ENCODE data around the gene CD2AP. TPM values are rescaled to one million over a fixed set of nuclear protein-coding genes. Genes with fewer than 3 reads are reported as not detected.

CD2AP gene
- total RNA-seq, result 10 to 100 TPM; 17.7 to 21.8 (median 20.1) TPM
- polyA plus RNA-seq, result 10 to 100 TPM; 32.1 to 80.2 (median 74.5) TPM

GRCh38 chr6:47477497-47478232 is at the start of gene CD2AP:
CD2AP (plus strand) TSS chr6:47477789; CDS start chr6:47478245, 456 bp downstream.
- no peaks in the 10 kb centered on the region for H3K27me3 ChIP-seq
- WGBS, 2 donors, result 0 to 1% methylated on average over 83 of the region's 83 CpGs
- H3K9me3 ChIP-seq, result no peaks in the 10 kb centered on the region
- DNase-seq, result peak; percentile 93
- peak in 1 of 4 experiments; percentile 4 for TF ChIP-seq CTCF (IDR thresholded peaks at IDR 0.05)
- peak; percentile 62 to 83 (median 74) for TF ChIP-seq POLR2AphosphoS5 (IDR thresholded peaks at IDR 0.05)
- no peak for TF ChIP-seq EP300 (IDR thresholded peaks at IDR 0.05)
- TF ChIP-seq POLR2A (IDR thresholded peaks at IDR 0.05), result peak in 1 of 2 donors; percentile 22
- H3K36me3 ChIP-seq, result no peaks in the 10 kb centered on the region
- H3K4me1 ChIP-seq, result peaks cover 0 to 29% (median 11%) of the 10 kb centered on the region in 4 donors
- H3K4me3 ChIP-seq, result peak within 1 kb of the TSS; percentile 79 to 99 (median 82)
- intact Hi-C loops (cut with DNase I), result loop anchor here (2.0 kb wide), 1 partner anchor 63 kb away; no protein-coding TSS in a partner anchor
- H3K27ac ChIP-seq, result peak within 1 kb of the TSS; percentile 93 to 99 (median 94)

GRCh38 chr6:47428288-47428687 is 49.3 kb upstream of the CD2AP start:
- TF ChIP-seq EP300 (IDR thresholded peaks at IDR 0.05) (no peak), POLR2AphosphoS5 (IDR thresholded peaks at IDR 0.05) (no peak), CTCF (IDR thresholded peaks at IDR 0.05) (no peak), POLR2A (IDR thresholded peaks at IDR 0.05) (no peak)
- no peak for DNase-seq
- Histone ChIP-seq H3K9me3 (peaks cover 0 to 9% (median 2%) of the 10 kb centered on the region in 4 donors), H3K27me3 (no peaks in the 10 kb centered on the region), H3K36me3 (no peaks in the 10 kb centered on the region), H3K4me1 (no peaks in the 10 kb centered on the region), H3K27ac (no peak overlapping the region), H3K4me3 (no peak overlapping the region)
- WGBS, 2 donors, result 67 to 70% methylated on average over 2 of the region's 2 CpGs
- intact Hi-C loops (cut with DNase I), result no loop called here

GRCh38 chr6:47428746-47429664 is 48.6 kb upstream of the CD2AP start:
- no peak for DNase-seq
- Histone ChIP-seq H3K36me3 (no peaks in the 10 kb centered on the region), H3K27me3 (no peaks in the 10 kb centered on the region), H3K27ac (no peak overlapping the region), H3K4me3 (no peak overlapping the region), H3K9me3 (peaks cover 0 to 9% (median 2%) of the 10 kb centered on the region in 4 donors), H3K4me1 (no peaks in the 10 kb centered on the region)
- TF ChIP-seq POLR2A (IDR thresholded peaks at IDR 0.05) (no peak), CTCF (IDR thresholded peaks at IDR 0.05) (no peak), EP300 (IDR thresholded peaks at IDR 0.05) (no peak), POLR2AphosphoS5 (IDR thresholded peaks at IDR 0.05) (no peak)
- 67 to 75% methylated on average over 2 of the region's 2 CpGs for WGBS, 2 donors
- intact Hi-C loops (cut with DNase I), result no loop called here

- 6 to 32% methylated on average over 2 of the region's 2 CpGs for WGBS, 2 donors
- Histone ChIP-seq H3K4me3 (no peak overlapping the region), H3K27me3 (no peaks in the 10 kb centered on the region), H3K27ac (no peak overlapping the region), H3K4me1 (no peaks in the 10 kb centered on the region), H3K9me3 (no peaks in the 10 kb centered on the region), H3K36me3 (no peaks in the 10 kb centered on the region)
- TF ChIP-seq POLR2AphosphoS5 (IDR thresholded peaks at IDR 0.05) (no peak), CTCF (IDR thresholded peaks at IDR 0.05) (no peak), EP300 (IDR thresholded peaks at IDR 0.05) (no peak), POLR2A (IDR thresholded peaks at IDR 0.05) (no peak)
- intact Hi-C loops (cut with DNase I), result no loop called here
- DNase-seq, result no peak
Observed at GRCh38 chr6:47434372-47435253, 43.0 kb upstream of the CD2AP start.

Measured in sigmoid colon (tissue), 7 donors.